HL-60 (cell line): Measurements from ENCODE around the gene RPS14.

Experiments
- DNase-seq, 2 experiments: peaks; one replicate each; pipeline ENCODE4 v3.0.0-alpha.2; 2010 to 2020; ENCODE audit warnings: low read depth in 1 of 2, low spot score in 1 of 2
- H3K27ac ChIP-seq: fragments of 250-450 bp; sonication (Bioruptor Pico); replicated peaks from 2 replicates; pipeline ENCODE4 v1.5.1; 2020; ENCODE audit warnings: mild to moderate bottlenecking, moderate library complexity
- H3K27me3 ChIP-seq: fragments of 250-450 bp; sonication (Bioruptor Pico); 2 replicates; pipeline ENCODE4 v1.5.1; 2021; ENCODE audit warnings: mild to moderate bottlenecking, moderate library complexity; ENCODE audit not compliant: insufficient read depth, poor library complexity, severe bottlenecking
- H3K4me3 ChIP-seq: replicated peaks from 2 replicates; pipeline ENCODE4 v1.5.1; 2011; ENCODE audit warnings: mild to moderate bottlenecking, control low read depth, low read length; ENCODE audit not compliant: insufficient read depth
- CTCF ChIP-seq: IDR thresholded peaks from one replicate; pipeline ENCODE4 v1.5.1; 2011; ENCODE audit warnings: low read length, control low read depth, inconsistent platforms; ENCODE audit not compliant: insufficient read depth
- GABPA ChIP-seq: IDR thresholded peaks from 2 replicates; pipeline ENCODE4 v1.6.1; 2012; ENCODE audit warnings: low read depth
- POLR2AphosphoS5 ChIP-seq: IDR thresholded peaks from 2 replicates; pipeline ENCODE4 v1.6.1; 2012; ENCODE audit warnings: low read depth
- REST ChIP-seq: IDR thresholded peaks from 2 replicates; pipeline ENCODE4 v1.6.1; 2012; ENCODE audit warnings: low read depth; ENCODE audit not compliant: insufficient replicate concordance
- SPI1 ChIP-seq: IDR thresholded peaks from 2 replicates; pipeline ENCODE4 v1.6.1; 2012; ENCODE audit warnings: low read depth, mild to moderate bottlenecking, borderline replicate concordance

RPS14 gene

GRCh38 chr5:150400316-150401075 is 49.0 kb downstream of the RPS14 start:
- H3K4me3 ChIP-seq = no peak overlapping the region
- TF ChIP-seq GABPA (no peak), REST (no peak), CTCF (no peak), SPI1 (no peak), POLR2AphosphoS5 (peak; percentile 28; the same call in 1 of the 2 replicates)
- no peaks in the 10 kb centered on the region for H3K27me3 ChIP-seq
- DNase-seq = no peak
- no peak overlapping the region for H3K27ac ChIP-seq

DNA sequence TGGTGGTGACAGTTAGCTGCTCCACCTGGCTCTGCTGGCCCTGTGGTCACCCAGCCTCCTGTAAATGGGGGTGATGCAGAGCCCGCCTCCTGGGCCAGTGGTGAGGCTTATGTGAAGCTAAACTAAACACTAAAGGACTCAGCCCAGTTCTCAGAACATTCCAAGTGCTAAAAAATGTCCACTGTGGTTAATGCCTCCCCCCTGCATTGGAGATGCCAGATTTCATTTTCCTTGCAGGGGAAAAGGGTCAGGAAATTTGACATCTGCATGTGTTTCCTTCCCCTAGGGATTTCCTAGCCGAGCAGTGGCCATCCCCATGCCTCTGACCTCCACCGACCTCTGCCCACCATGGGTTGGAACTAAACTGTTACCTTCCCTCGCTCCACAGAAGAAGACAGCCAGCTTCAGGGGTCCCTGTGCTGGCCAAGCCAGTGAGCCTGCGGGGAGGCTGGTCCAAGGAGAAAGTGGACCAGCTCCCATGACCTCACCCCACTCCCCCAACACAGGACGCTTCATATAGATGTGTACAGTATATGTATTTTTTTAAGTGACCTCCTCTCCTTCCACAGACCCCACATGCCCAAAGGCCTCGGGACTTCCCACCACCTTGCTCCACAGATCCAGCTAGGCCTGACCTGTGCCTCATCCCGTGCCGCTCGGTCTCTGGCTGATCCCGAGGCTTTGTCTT is 49.9 kb downstream of the RPS14 start:
- Histone ChIP-seq H3K27me3 (no peaks in the 10 kb centered on the region), H3K27ac (no peak overlapping the region), H3K4me3 (no peak overlapping the region)
- DNase-seq = no peak
- TF ChIP-seq POLR2AphosphoS5 (no peak), REST (no peak), SPI1 (no peak), GABPA (no peak), CTCF (no peak)

DNA sequence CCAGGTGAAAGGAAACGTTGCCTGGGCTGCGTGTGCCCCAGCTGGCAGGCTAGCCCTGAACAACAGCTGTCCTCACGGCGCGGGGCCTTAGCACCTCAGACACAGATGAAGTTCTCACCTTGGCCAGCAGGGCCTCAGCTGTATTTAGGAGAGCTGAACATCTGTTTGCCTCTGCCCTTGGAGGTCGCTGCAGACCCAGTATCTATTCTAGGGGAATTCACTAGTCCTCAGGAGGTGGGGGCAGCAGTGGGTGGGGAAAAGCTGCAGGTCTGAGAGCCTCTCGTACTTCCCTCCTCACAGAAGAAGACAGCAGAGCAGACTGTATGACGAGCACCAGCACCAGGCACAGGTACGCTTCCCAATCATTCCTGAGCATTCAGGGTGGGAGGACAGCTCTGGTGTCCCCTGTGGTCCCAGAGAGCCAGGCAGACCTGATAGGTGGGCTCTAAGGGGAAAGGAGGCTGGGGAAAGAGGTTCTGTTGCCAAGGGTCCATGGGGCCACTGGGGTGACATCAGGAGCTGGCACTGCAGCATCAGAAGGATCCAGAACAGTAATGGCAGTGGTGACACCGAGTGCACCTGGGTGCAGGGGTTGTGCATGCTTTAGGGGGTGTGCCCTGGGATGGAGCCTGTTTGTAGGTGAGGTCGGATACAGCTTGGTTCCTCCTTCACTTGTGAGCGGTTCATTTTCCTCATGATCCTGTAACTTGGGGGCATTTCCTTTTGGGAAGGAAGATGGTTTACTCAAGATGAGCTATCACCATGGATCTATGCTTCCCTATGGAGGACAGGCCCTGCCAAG is 50.6 kb downstream of the RPS14 start:
- H3K27ac ChIP-seq = no peak overlapping the region
- DNase-seq = no peak
- H3K4me3 ChIP-seq = no peak overlapping the region
- TF ChIP-seq POLR2AphosphoS5 (no peak), GABPA (no peak), CTCF (no peak), SPI1 (no peak), REST (no peak)
- no peaks in the 10 kb centered on the region for H3K27me3 ChIP-seq
